Ascending aorta (tissue), 2 donors: ENCODE data around the gene DGKD. TPM values are rescaled to one million over a fixed set of nuclear protein-coding genes. Genes with fewer than 3 reads are reported as not detected.

Experiments
- DNase-seq, 2 donors: peaks; one replicate each; pipeline ENCODE4 v3.0.0-alpha.2; 2019; ENCODE audit warnings: low spot score in 2 of 2
- H3K27ac ChIP-seq, 2 donors: fragments of 200-600 bp; sonication (generic); one replicate each; pipeline ENCODE4 v1.5.1; 2016 to 2017; ENCODE audit warnings: mild to moderate bottlenecking in 1 of 2
- H3K27me3 ChIP-seq: fragments of 200-600 bp; sonication (generic); one replicate; pipeline ENCODE4 v1.5.1; 2017
- H3K36me3 ChIP-seq, 2 donors: fragments of 200-600 bp; sonication (generic); one replicate each; pipeline ENCODE4 v1.5.1; 2016
- H3K4me1 ChIP-seq, 2 donors: fragments of 200-600 bp; sonication (generic); one replicate each; pipeline ENCODE4 v1.5.1; 2016 to 2017; ENCODE audit warnings: mild to moderate bottlenecking in 1 of 2
- H3K4me3 ChIP-seq, 2 donors: fragments of 200-600 bp; sonication (generic); one replicate each; pipeline ENCODE4 v1.5.1; 2016 to 2017; ENCODE audit warnings: mild to moderate bottlenecking in 1 of 2
- H3K9me3 ChIP-seq, 2 donors: fragments of 200-600 bp; sonication (generic); one replicate each; pipeline ENCODE4 v1.5.1; 2016
- intact Hi-C: fragments of 100-400 bp; cut with DNase I; formaldehyde crosslinking; loops from one replicate; pipeline ENCODE4 v1.15.1; 2023
- total RNA-seq: library from RNA; depleted of rRNA; stranded (reverse); fragments of >200 nt; gene quantifications from one replicate; pipeline ENCODE4 v1.1.0, GENCODE V29; 2016
- TF ChIP-seq, protein P1 (sequence below), 3 experiments: fragments of 200-600 bp in 2 of 3; fragments of 450-650 bp in 1 of 3; sonication (generic) in 2 of 3; IDR thresholded peaks; one replicate each; pipeline ENCODE4 v1.5.1; 2016 to 2019; ENCODE audit warnings: antibody characterized with exemption in 3 of 3, mild to moderate bottlenecking in 1 of 3, moderate library complexity in 1 of 3

Gene DGKD
- total RNA-seq, 1 donor from 2014 or later = 28.3 TPM

GRCh38 chr2:233462826-233463470 lies 108.7 kb downstream of the DGKD start:
- no peak for DNase-seq
- intact Hi-C loops = no loop called here
- no peak overlapping the region for H3K4me3 ChIP-seq
- no peaks in the 10 kb centered on the region for H3K27me3 ChIP-seq
- H3K27ac ChIP-seq = no peak overlapping the region
- H3K9me3 ChIP-seq = no peaks in the 10 kb centered on the region
- no peaks in the 10 kb centered on the region for H3K4me1 ChIP-seq
- H3K36me3 ChIP-seq = peaks cover 83 to 100% of the 10 kb centered on the region in 2 donors
- TF ChIP-seq, protein P1, sequence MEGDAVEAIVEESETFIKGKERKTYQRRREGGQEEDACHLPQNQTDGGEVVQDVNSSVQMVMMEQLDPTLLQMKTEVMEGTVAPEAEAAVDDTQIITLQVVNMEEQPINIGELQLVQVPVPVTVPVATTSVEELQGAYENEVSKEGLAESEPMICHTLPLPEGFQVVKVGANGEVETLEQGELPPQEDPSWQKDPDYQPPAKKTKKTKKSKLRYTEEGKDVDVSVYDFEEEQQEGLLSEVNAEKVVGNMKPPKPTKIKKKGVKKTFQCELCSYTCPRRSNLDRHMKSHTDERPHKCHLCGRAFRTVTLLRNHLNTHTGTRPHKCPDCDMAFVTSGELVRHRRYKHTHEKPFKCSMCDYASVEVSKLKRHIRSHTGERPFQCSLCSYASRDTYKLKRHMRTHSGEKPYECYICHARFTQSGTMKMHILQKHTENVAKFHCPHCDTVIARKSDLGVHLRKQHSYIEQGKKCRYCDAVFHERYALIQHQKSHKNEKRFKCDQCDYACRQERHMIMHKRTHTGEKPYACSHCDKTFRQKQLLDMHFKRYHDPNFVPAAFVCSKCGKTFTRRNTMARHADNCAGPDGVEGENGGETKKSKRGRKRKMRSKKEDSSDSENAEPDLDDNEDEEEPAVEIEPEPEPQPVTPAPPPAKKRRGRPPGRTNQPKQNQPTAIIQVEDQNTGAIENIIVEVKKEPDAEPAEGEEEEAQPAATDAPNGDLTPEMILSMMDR (IDR thresholded peaks at IDR 0.05) = no peak

GRCh38 chr2:233463586-233463985 lies 109.3 kb downstream of the DGKD start:
- H3K9me3 ChIP-seq = no peaks in the 10 kb centered on the region
- H3K27me3 ChIP-seq = no peaks in the 10 kb centered on the region
- DNase-seq = no peak
- H3K4me1 ChIP-seq = no peaks in the 10 kb centered on the region
- no peak overlapping the region for H3K4me3 ChIP-seq
- TF ChIP-seq, protein P1 (IDR thresholded peaks at IDR 0.05) = no peak
- peaks cover 85 to 100% of the 10 kb centered on the region in 2 donors for H3K36me3 ChIP-seq
- intact Hi-C loops = no loop called here
- no peak overlapping the region for H3K27ac ChIP-seq

- intact Hi-C loops = no loop called here
- H3K36me3 ChIP-seq = peaks cover 85 to 100% of the 10 kb centered on the region in 2 donors
- no peak overlapping the region for H3K27ac ChIP-seq
- no peaks in the 10 kb centered on the region for H3K9me3 ChIP-seq
- no peak for DNase-seq
- no peak overlapping the region for H3K4me3 ChIP-seq
- TF ChIP-seq, protein P1 (IDR thresholded peaks at IDR 0.05) = no peak
- H3K4me1 ChIP-seq = no peaks in the 10 kb centered on the region
- no peaks in the 10 kb centered on the region for H3K27me3 ChIP-seq
Observed at GRCh38 chr2:233464056-233464455, 109.8 kb downstream of the DGKD start.

DNA sequence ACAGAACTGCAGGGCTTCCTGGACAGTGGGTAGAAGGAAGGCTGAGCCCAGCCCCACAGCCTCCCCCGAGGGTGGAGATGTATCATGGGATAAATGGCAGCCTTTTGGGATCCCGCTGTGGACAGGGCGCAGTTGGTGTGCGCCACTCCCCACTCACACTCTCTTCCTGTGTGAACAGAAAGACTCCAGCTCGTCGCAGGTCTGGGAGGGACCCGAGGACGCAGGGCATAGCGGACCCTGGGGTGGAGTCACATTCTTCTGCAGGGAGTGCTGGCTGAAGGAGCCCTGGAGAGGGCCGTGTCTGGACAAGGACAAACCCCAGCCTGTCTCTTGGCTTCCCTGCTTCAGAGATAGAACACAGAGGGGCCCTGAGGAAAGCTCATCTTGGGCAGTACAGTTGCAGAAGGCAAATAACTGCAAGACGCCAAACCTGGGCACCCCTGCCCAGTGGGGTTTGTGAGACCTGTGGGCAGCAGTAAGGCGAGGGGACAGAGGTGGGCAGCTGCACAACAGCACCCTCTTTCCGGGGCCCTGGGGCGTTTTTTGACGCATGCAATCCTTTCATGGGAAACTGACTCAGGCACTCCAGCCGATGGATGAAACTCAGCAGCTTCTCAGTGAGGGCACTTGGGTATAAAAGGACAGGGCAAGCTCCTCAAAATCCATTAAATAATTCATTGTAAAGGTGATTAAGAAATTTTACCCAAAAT lies 110.4 kb downstream of the DGKD start:
- intact Hi-C loops = no loop called here
- no peak overlapping the region for H3K4me3 ChIP-seq
- TF ChIP-seq, protein P1 (IDR thresholded peaks at IDR 0.05) = no peak
- H3K27ac ChIP-seq = no peak overlapping the region
- peaks cover 83 to 99% of the 10 kb centered on the region in 2 donors for H3K36me3 ChIP-seq
- H3K4me1 ChIP-seq = peaks cover 0 to 3% of the 10 kb centered on the region in 2 donors
- DNase-seq = no peak
- H3K27me3 ChIP-seq = no peaks in the 10 kb centered on the region
- H3K9me3 ChIP-seq = no peaks in the 10 kb centered on the region

- no peaks in the 10 kb centered on the region for H3K27me3 ChIP-seq
- peaks cover 68 to 99% of the 10 kb centered on the region in 2 donors for H3K36me3 ChIP-seq
- peaks cover 0 to 9% of the 10 kb centered on the region in 2 donors for H3K4me1 ChIP-seq
- H3K9me3 ChIP-seq = no peaks in the 10 kb centered on the region
- no peak overlapping the region for H3K27ac ChIP-seq
- intact Hi-C loops = no loop called here
- H3K4me3 ChIP-seq = no peak overlapping the region
- DNase-seq = no peak
- TF ChIP-seq, protein P1 (IDR thresholded peaks at IDR 0.05) = no peak
Observed at GRCh38 chr2:233466991-233467603, 112.8 kb downstream of the DGKD start.
